ENCODE data around the gene IL22RA2. TPM values are rescaled to one million over a fixed set of nuclear protein-coding genes. Genes with fewer than 3 reads are reported as not detected.
"Not testable (repeated sequence)": the region's sequence is repeated elsewhere in the genome, so short reads cannot be mapped to it uniquely, and the experiment has no call there.

IL22RA2 gene
- not detected in 2 replicates for total RNA-seq (2014; rRNA removed; shearing (Covaris generic))

GRCh38 chr6:137173501-137173900 lies at the start of gene IL22RA2:
IL22RA2 (minus strand) TSS chr6:137173644; CDS start chr6:137161749, 11,895 bp downstream.
- DNase-seq (ENCODE audit: low read depth), result no peak

- DNase-seq (ENCODE audit: low read depth), result no peak
Measured at GRCh38 chr6:137222381-137222780, 48.9 kb upstream of the IL22RA2 start.

- no peak for DNase-seq (ENCODE audit: low read depth)
Measured at GRCh38 chr6:137219664-137220252, 46.3 kb upstream of the IL22RA2 start.

GRCh38 chr6:137218917-137219663 lies 45.6 kb upstream of the IL22RA2 start, which contains the start of gene IFNGR1:
IFNGR1 (minus strand) TSS chr6:137219385; CDS start chr6:137219327, 58 bp downstream.
- DNase-seq (ENCODE audit: low read depth), result peak; percentile 87

- DNase-seq (ENCODE audit: low read depth), result peak; percentile 90
Measured at GRCh38 chr6:137218473-137218916, 45.1 kb upstream of the IL22RA2 start.

- peak; percentile 46 for DNase-seq (ENCODE audit: low read depth)
Measured at GRCh38 chr6:137217801-137218472, 44.5 kb upstream of the IL22RA2 start.

- no peak for DNase-seq (ENCODE audit: low read depth)
Measured at GRCh38 chr6:137216875-137217553, 43.6 kb upstream of the IL22RA2 start.

GRCh38 chr6:137216106-137216505 lies 42.7 kb upstream of the IL22RA2 start:
- DNase-seq (ENCODE audit: low read depth), result no peak

GRCh38 chr6:137215630-137216029 lies 42.2 kb upstream of the IL22RA2 start:
- DNase-seq (ENCODE audit: low read depth), result not testable (repeated sequence)

GRCh38 chr6:137214931-137215330 lies 41.5 kb upstream of the IL22RA2 start:
- no peak for DNase-seq (ENCODE audit: low read depth)

- no peak for DNase-seq (ENCODE audit: low read depth)
Measured at GRCh38 chr6:137213813-137214212, 40.4 kb upstream of the IL22RA2 start.

- DNase-seq (ENCODE audit: low read depth), result no peak
Measured at GRCh38 chr6:137213331-137213740, 39.9 kb upstream of the IL22RA2 start.

- no peak for DNase-seq (ENCODE audit: low read depth)
Measured at GRCh38 chr6:137211910-137212309, 38.5 kb upstream of the IL22RA2 start.

- no peak for DNase-seq (ENCODE audit: low read depth)
Measured at GRCh38 chr6:137210903-137211302, 37.5 kb upstream of the IL22RA2 start.

GRCh38 chr6:137208279-137208678 lies 34.8 kb upstream of the IL22RA2 start:
- no peak for DNase-seq (ENCODE audit: low read depth)

GRCh38 chr6:137207457-137207856 lies 34.0 kb upstream of the IL22RA2 start:
- not testable (repeated sequence) for DNase-seq (ENCODE audit: low read depth)

GRCh38 chr6:137206577-137206976 lies 33.1 kb upstream of the IL22RA2 start:
- DNase-seq (ENCODE audit: low read depth), result no peak

GRCh38 chr6:137203256-137203655 lies 29.8 kb upstream of the IL22RA2 start:
- DNase-seq (ENCODE audit: low read depth), result no peak

- no peak for DNase-seq (ENCODE audit: low read depth)
Measured at GRCh38 chr6:137202078-137202477, 28.6 kb upstream of the IL22RA2 start.

- no peak for DNase-seq (ENCODE audit: low read depth)
Measured at GRCh38 chr6:137201006-137201405, 27.6 kb upstream of the IL22RA2 start.

- no peak for DNase-seq (ENCODE audit: low read depth)
Measured at GRCh38 chr6:137200288-137200687, 26.8 kb upstream of the IL22RA2 start.
